HUDEP-2 (cell line): ENCODE results near the gene FABP6.
"Not testable (repeated sequence)": the region's sequence is repeated elsewhere in the genome, so short reads cannot be mapped to it uniquely, and the experiment has no call there.

Experiments
- DNase-seq, 76 experiments: peaks; one replicate each; lab custom pipeline; 2025; ENCODE audit not compliant: unreplicated experiment in 76 of 76; lab: John Stamatoyannopoulos, UW

FABP6 gene

DNA sequence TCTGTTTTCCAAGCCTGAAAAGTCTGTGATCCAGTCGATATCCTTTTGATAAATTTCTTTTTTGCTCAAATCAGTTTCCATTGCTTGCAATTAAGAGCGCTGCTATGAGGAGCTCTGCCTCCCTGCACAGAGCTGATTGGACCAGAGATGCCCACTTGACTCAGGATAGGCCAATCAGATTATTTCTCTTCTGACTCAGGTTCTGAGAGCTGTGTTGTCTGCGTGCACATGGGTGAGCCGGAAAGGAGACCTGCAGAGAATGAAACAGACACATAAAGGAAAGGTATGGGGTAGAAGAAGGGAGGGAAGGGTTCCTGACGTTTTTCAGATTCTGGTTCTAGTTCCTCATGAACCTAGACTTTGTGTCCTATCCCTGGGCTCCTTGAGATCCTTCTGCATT lies 15.8 kb upstream of the FABP6 start:
- DNase-seq = no peak

DNA sequence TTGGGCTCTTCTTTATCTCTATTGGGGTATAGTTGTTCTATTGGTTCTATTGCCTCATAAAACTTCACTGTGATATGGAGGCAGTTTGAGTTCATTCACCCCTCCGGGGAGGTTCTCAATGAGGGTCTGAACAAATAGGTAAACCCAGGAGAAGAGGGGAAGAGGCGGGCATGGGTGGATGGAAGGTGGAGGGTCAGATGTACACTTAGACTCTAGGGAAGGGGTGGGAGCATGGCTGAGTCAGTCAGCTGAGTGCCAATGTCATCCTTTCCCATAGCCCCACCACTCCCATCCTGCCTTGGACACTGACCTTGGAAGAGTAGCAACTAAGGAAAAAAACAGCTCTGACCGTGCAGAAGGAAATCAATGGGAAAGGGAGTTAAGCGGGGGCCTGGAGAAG lies 9.9 kb upstream of the FABP6 start:
- DNase-seq = no peak

- DNase-seq = no peak
Measured at GRCh38 chr5:160221082-160221481, 8.2 kb upstream of the FABP6 start.

DNA sequence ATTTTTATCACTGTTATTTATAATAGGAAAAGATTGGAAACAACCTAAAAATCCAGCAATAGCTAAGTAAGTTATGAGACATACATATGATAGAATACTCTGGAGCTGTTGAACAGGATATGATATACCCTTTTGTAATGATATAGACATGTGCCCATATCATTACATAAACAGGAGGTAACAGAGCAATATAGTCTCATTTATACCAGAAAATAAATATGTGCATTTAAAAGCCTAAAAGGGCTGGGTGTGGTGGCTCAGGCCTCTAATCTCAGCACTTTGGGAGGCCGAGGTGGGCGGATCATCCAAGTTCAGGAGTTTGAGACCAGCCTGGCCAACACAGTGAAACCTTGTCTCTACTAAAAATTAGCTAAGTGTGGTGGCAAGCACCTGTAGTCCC lies 2.3 kb upstream of the FABP6 start:
- DNase-seq = no peak

DNA sequence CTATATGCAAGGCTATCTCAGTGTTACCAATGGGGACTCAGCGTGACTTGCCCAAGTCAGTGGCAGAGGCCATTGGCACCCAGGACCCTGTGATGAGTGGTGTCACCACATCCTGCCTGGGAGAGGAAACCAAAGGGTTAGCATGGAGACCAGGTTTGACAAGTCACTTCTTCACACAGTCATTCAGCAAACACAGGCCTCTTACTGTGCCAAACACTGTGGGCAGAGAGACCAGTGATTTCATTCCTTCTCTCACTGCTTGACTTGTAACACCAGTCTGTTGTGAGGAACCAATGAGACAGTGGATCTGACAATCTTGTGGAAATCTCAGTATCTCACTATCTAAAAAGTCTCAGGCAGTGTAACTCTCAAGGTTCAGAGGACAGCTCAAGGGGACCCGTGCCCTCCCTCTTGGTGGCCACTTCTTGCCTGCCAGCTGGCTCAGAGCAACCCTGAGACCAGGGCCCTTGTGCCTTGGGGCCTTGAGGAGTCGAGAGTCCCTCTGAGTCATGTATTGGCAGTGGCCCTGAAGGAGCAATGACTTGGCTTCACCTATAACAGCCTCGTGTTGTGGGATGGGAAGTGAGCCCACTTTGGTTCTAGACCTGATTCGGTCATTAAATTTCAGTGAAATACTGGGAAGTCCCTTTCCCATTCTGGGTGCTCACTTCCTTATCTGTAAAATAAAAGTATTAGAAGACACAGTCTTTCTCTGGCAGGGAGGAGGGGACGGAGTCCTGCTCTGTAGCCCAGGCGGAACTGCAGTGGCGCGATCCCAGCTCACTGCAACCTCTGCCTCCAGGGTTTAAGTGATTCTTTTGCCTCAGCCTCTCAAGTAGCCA lies 1.6 kb downstream of the FABP6 start:
- peak in 1 of 76 experiments; percentile 9 for DNase-seq

GRCh38 chr5:160231783-160232342 lies 2.6 kb downstream of the FABP6 start:
- no peak for DNase-seq

DNA sequence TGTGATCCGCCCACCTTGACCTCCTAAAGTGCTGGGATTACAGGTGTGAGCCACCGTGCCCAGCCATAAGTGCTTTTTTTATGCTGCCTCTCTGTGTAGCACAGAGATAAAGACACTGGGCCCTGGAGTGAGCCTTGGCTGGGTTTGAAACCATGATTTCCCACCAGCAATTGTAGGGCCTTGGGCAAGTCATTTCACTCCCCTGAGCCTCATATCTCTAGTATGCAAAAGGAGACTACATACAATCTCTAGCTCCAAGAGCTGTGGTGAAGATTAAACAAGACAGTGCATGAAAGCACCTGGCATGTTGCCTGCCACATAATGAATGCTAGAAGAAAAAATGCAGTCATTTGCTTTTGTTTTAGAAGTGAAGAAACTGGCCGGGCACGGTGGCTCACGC lies 3.9 kb downstream of the FABP6 start:
- DNase-seq = peak in 71 of 76 experiments; percentile 9 to 83 (median 48)

- no peak for DNase-seq
Measured at GRCh38 chr5:160235731-160236130, 6.4 kb downstream of the FABP6 start.

DNA sequence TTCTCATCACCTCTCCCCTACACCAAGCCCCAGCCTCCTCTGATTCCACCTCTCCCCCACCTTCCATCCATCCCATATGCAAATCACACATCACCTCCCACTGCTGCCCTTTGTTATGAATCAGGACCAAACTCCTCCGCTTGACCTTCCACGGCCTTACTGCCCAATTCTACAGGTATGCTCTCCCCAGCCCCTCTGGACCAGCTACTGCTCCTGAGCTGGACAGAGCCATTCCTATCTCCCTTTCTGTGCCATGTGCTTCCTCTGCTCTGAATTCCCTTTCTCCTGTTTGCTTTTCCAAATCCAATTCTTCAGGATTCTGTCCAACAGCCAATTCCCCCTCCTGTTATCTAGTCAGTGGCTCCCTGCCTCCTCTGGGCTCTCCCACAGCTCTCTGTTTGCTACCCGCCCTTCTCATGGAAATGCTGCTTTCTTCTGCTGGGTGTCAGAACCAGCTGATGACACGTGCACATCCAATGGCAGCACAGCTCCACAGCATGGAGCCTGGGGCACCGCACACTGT lies 8.3 kb downstream of the FABP6 start:
- DNase-seq = no peak

- peak in 25 of 76 experiments; percentile 5 to 55 (median 22) for DNase-seq
Measured at GRCh38 chr5:160240350-160240749, 11.0 kb downstream of the FABP6 start.

GRCh38 chr5:160242145-160242544 lies 12.8 kb downstream of the FABP6 start:
- DNase-seq = no peak

- no peak for DNase-seq
Measured at GRCh38 chr5:160245506-160246086, 16.3 kb downstream of the FABP6 start.

- not testable (repeated sequence) for DNase-seq
Measured at GRCh38 chr5:160249570-160249969, 20.3 kb downstream of the FABP6 start.

DNA sequence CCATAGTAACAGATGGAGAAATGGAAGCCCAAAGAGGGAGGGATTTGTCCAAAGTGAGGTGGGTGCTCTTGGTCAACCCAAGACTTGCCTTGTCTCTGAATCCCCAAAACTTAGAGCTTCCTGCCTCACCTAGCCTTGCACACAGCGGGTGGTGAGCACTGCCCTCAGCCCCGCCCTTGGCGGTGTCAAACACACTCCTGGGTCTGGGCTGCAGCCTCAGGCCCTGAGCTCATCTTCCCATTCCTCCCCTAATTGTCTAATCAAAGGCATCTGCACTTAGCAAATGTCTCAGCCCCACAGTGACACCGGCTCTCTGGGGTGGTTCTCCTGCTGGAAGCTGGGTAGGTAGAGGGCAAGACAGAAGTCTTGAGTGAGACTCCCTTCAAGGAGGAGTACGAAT lies 20.9 kb downstream of the FABP6 start:
- no peak for DNase-seq

DNA sequence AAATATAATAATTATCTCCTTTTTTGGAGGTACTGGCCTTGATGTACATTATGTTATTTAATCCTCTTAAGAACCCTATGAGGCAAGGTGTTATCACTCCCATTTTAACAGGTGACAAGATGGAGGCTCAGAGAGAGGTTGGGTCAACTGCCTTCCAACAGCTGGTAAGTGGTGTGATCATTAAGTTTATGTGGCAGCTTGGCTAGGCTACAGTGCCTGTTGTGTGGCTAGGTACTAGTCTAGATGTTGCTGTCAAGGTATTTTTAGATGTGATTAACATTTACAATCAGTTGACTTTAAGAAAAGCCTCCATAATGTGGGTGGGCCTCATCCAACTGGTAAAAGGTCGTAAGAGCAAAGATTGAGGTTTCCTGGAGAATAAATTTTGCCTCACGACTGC lies 21.5 kb downstream of the FABP6 start:
- no peak for DNase-seq

GRCh38 chr5:160251406-160252155 lies 22.3 kb downstream of the FABP6 start:
- no peak for DNase-seq

DNA sequence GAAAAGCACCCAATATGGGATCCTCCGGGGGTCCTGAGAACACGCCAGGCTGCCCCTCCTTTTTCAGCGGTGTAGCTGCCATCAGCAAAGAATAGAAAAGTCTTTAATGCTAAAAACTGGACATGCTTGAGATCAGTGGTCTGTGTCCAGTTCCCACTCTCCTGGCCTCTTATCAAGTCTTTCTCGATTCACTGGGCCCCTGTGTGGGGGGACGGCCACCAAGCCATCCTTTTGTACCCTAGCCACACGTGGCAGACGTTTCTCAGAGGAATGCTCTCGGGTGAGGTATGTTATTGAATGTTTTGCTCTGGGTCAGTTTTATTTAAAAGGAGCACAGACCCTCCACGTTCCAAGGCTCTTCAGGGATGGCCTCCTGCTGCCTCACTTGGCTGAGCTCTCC lies 23.6 kb downstream of the FABP6 start:
- no peak for DNase-seq

DNA sequence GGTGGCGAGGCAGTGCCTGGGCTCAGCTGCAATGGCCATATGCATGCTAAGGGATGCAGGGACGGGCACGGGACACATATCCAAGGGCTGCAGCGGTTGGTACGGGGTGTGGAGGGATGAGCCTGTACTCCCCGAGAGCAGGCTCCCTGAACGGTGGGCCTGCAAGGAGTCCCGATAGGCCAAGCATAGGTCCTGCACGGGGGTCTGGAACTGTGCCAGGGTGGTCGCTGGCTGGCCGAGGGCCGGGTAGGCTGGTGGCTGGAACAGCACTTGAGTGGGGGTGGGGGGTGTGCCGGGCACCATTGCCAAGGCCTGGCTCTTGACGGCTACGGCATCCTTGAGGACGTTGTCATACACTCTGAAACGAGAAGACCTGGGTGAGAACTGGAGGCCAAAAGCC lies 24.1 kb downstream of the FABP6 start:
- no peak for DNase-seq

- no peak for DNase-seq
Measured at GRCh38 chr5:160254706-160255105, 25.4 kb downstream of the FABP6 start.

DNA sequence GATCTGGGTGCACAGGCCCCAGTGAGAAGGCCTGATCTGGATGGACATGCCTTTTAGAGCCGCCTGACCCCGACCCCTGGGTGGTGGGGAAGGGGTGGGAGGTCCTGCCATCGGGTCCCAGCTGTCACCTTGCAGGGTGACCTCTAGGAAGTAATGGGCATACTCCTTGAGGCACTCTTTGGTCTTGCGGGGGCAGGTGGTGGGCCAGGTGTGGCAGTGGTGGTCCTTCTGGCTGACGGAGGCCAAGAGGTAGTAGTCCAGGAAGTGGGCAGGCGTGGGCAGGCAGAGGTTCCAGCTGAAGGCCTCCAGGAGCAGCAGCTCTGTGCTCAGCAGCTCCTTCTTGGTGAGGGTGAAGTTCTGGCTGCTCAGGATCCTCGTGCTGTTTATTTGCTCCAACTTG lies 30.0 kb downstream of the FABP6 start:
- no peak for DNase-seq
